GM21360 (cell line): ENCODE measurements around the gene GJB2.

Experiments used
- ATAC-seq: cut with Tn5 transposase; IDR thresholded peaks from one replicate; pipeline ENCODE4 v1.9.1; 2021; ENCODE audit warnings: mild to moderate bottlenecking, moderate library complexity; ENCODE audit not compliant: unreplicated experiment

The GJB2 gene

GRCh38 chr13:20142927-20143480 is 49.7 kb downstream of the GJB2 start:
- ATAC-seq = no peak

DNA sequence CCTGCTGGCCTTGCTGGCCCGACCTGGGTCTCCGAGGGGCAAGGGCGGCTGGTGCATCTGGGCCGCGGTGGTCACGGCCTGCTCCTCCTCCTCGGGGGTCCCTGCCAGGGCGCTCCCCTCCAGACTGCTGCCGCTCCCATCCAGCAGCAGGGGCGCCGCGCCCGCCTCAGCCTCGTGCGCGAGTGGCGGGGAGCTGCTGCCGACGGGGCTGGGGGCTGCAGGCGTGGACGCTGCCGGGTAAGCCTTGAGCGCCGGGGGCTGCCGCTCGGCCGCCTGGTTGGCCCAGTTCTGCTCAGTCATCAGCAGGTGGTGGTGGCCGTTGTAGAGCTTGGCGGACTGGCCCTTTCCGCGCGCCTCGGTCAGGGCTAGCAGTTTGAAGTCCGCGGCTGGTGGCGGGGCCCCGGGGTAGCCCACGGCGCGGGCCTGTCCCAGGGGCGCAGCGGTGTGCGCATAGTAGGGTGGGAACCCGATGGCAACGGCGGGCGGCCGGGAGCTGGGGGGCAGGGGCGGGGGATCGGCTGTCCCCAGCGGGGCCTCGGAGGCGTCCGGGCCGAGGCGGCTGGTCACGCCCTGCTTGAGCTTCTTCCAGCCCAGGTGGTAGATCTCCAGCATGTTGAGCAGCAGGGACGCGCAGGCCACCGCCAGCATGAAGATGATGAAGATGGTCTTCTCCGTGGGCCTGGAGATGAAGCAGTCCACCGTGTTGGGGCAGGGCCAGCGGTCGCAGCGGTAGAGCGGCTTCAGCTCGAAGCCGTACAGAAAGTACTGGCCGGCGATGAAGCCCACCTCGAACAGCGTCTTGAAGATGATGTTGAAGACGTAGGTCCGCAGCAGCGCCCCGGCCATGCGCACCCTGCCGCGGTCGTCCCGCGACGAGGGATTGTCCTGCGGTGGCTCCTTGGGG is 50.5 kb downstream of the GJB2 start:
- ATAC-seq = no peak

- no peak for ATAC-seq
These were observed 51.3 kb downstream of the GJB2 start for GRCh38 chr13:20141238-20142022.

DNA sequence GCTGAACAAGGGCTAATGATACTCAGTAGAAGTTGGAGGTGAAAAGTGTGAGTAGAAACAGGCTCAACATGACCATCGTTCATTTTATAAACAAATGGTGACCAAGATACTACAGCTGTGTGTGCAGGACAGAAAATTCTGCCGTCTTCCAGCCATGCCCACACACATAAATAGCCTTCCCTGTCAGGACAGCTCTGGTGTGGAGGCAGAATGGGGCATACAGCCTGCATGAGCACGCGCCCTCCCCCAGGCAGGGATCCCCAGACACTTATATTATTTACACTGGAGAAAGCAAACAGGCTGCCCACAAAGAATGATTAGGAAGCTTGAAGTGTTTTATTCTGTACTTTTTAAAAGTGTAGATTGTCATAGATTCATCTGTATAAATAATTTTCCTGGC is 52.3 kb downstream of the GJB2 start:
- ATAC-seq = no peak

DNA sequence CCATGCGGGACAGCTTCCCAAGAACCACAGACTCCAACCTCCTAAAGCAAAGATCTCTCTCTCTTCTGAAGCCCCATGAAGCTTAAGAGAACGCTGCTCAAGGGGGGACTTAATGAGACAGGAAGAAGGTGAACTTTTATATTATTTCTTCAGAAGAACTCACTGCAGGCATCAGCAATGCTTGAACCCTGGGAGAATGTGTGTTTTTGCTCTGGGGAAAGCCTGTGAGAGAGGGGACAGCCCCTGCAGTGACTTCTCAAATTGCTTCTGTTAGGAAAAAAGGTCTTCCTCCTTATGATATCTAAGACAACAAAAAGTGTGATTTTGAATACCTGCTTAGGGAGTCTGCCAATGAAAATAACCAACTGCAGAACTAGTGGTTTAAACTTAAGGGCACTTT is 54.9 kb downstream of the GJB2 start:
- ATAC-seq = no peak
